MV-4-11 (cell line): Measurements from ENCODE around the gene KLHDC7B.

ENCODE experiments used
- DNase-seq: peaks from one replicate; lab custom pipeline; 2025; lab: John Stamatoyannopoulos, UW

Gene KLHDC7B

DNA sequence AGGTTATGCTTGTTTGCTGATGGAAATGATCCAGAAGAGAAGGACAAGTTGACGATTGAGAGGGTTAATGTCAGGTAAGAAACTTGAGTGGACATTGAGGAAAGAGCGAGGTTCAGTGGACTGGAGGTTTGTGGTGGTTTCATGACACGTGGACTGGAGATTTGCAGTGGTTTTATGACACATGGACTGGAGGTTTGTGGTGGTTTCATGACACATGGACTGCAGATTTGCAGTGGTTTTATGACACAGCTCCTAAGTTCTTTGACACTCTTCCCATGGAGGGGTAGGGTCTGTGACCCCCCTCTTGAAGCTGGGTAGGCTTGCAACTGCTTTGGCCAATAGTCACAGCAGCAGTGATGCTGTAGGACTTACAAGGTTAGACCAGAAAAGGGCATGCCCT, 49.5 kb downstream of the KLHDC7B start:
- peak; percentile 11 for DNase-seq

DNA sequence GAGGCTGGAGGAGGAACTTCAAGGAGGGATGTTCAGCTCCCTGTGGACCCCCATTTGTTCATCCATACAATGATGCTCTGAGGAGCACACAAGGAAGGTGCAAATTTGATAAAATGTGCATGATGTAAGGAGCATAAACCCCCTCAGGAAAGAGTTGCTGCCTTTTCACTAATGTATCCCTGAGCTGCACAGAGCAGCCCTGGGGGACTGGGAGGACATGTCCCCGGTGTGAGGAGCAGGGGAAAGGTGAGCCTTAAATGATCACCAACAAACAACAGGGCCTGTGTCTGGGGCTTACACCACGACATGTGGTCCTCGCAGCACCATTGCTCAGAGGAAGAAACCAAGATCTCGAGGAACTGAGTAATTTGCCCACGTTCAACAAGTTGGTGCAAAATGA, 51.4 kb downstream of the KLHDC7B start:
- no peak for DNase-seq

DNA sequence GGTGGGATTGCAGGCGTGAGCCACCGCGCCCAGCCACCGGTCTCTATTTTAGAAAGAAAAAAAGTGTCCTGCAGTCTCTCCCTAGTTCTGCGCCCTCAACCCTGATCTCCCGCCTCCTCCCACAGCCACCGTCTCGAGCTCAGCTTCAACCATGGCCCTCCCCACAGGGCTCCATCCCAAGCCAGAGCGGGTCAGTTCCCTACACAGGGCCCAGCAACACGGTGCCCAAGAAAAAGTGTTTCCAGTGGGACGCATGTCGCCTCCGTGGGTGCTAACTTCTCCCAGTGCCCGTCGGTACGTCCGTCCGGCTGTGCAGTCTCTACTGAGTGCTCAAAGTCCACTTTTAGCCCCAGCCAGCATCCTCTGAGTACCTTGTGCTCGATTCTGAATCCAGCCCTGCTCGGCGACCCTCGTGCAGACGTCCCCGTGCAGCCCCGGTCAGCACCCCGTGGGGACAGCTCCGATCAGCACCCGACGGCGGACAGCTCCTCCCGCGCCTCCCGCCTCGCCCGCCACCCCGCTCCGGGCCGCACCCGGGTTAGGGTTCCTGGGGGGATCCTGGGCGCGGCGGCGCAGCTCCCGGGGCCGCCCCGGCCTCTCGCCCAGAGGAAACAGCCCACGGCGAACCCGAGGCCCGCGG, 54.2 kb downstream of the KLHDC7B start:
- peak; percentile 13 for DNase-seq

DNA sequence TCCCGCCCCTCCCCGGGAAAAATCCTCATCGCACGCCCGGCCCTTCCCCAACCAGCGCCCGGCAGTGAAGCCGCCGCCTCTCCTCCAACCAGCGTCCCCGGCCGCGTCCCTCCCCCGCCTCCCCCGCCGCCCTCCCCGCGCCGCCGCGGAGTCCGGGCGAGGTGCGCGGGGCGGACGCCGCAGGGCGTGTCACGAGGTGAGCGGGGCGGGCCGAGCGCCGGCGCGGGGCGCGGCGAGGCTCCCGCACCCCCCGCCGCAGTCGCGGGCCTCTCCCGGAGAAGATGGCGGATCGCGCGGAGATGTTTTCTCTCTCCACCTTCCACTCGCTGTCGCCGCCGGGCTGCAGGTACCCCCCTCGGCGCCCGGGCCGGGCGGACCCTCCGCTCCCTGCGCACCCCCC, 54.8 kb downstream of the KLHDC7B start, which contains the start of gene MAPK8IP2:
Gene MAPK8IP2 (plus strand): TSS at position 256 of the 400 bp plus-strand sequence. CDS start 26 bp downstream, at position 282.
- no peak for DNase-seq
